ENCODE measurements around the gene SBF2.

DNA sequence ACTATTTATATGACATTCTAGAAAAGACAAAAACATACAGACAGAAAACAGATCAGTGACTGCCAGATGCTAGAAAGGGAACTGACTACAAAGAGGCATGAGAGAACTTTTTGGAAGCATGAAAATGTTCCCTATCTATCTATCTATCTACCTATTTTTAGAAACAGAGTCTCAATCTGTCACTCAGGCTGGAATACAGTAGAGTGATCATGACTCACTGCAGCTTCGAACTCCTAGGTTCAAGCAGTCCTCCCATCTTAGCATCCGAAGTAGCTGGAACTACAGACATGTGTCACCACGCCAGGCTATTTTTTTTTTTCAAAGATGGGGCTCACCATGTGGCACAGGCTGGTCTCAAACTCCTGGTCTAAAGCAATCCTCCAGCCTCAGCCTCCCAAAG is 6.9 kb downstream of the SBF2 start:
- TF ChIP-seq, protein P1, sequence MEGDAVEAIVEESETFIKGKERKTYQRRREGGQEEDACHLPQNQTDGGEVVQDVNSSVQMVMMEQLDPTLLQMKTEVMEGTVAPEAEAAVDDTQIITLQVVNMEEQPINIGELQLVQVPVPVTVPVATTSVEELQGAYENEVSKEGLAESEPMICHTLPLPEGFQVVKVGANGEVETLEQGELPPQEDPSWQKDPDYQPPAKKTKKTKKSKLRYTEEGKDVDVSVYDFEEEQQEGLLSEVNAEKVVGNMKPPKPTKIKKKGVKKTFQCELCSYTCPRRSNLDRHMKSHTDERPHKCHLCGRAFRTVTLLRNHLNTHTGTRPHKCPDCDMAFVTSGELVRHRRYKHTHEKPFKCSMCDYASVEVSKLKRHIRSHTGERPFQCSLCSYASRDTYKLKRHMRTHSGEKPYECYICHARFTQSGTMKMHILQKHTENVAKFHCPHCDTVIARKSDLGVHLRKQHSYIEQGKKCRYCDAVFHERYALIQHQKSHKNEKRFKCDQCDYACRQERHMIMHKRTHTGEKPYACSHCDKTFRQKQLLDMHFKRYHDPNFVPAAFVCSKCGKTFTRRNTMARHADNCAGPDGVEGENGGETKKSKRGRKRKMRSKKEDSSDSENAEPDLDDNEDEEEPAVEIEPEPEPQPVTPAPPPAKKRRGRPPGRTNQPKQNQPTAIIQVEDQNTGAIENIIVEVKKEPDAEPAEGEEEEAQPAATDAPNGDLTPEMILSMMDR (IDR thresholded peaks at IDR 0.05; ENCODE audit: low read depth, low read length) = no peak
- TF ChIP-seq EZH2phosphoT487 (IDR thresholded peaks at IDR 0.05; ENCODE audit: low read depth) = no peak
